Activated CD8-positive, alpha-beta memory T cell treated with anti-CD3 and anti-CD28 coated beads, Interleukin-2, amount 10 ng/mL, durations not matched to agents 7 days and 5 days (primary cell): ENCODE data around the gene FBXW5. TPM values are rescaled to one million over a fixed set of nuclear protein-coding genes. Genes with fewer than 3 reads are reported as not detected.

Experiments used
- ATAC-seq: fragments of 150-1000 bp; cut with Tn5 transposase; one replicate; pipeline ENCODE4 v1.10.0; 2021; ENCODE audit warnings: moderate library complexity
- CTCF ChIA-PET: fragments of 350-600 bp; sonication (Branson Sonifier 250); formaldehyde crosslinking; loops from one replicate; lab custom pipeline; 2021; ENCODE audit warnings: antibody characterized with exemption; lab: Charles Lee
- DNase-seq: peaks from one replicate; pipeline ENCODE4 v3.0.0-alpha.2; 2020
- H3K27ac Mint-ChIP-seq: one replicate; pipeline ENCODE4 v1.8.0; 2021; ENCODE audit warnings: mild to moderate bottlenecking, mixed read lengths
- H3K27me3 Mint-ChIP-seq: one replicate; pipeline ENCODE4 v1.8.0; 2021; ENCODE audit warnings: mixed read lengths
- H3K36me3 Mint-ChIP-seq: one replicate; pipeline ENCODE4 v1.8.0; 2021; ENCODE audit warnings: mild to moderate bottlenecking, mixed read lengths
- H3K4me1 Mint-ChIP-seq: one replicate; pipeline ENCODE4 v1.8.0; 2021; ENCODE audit warnings: mixed read lengths
- H3K4me3 Mint-ChIP-seq: one replicate; pipeline ENCODE4 v1.8.0; 2021; ENCODE audit warnings: mild to moderate bottlenecking, moderate library complexity, mixed read lengths
- H3K9me3 Mint-ChIP-seq: one replicate; pipeline ENCODE4 v1.8.0; 2022; ENCODE audit warnings: low read depth, mixed read lengths
- total RNA-seq, 2 experiments: library from RNA; stranded (reverse); gene quantifications; one replicate each; pipeline ENCODE4 v1.2.3, GENCODE V29; 2021

The FBXW5 gene
- total RNA-seq, 2 experiments from 2014 or later = 106 to 107 TPM

DNA sequence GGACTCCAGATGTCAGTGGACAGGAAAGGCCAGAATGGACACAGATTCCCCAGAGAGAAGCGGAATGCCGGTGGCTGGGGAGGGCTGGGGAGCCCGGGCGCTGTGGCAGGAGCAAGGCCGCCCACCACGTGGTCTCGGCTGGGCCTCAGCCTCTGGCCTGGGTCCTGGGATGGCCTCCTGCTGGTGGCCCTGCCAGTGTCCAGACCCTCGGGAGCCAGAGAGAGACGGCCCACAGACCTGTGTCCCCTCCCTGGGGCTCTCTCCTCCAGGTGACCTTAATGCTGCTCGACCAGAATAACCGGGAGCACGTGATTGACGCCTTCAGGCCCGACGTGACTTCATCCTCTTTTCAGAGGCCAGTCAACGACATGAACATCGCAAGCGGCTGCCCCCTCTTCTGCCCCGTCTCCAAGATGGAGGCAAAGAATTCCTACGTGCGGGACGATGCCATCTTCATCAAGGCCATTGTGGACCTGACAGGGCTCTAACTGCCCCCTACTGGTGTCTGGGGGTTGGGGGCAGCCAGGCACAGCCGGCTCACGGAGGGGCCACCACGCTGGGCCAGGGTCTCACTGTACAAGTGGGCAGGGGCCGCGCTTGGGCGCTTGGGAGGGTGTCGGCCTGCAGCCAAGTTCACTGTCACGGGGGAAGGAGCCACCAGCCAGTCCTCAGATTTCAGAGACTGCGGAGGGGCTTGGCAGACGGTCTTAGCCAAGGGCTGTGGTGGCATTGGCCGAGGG lies 19.0 kb downstream of the FBXW5 start:
- Mint-ChIP-seq H3K36me3 (peaks cover 32% of the 10 kb centered on the region), H3K27ac (no peak overlapping the region)

DNA sequence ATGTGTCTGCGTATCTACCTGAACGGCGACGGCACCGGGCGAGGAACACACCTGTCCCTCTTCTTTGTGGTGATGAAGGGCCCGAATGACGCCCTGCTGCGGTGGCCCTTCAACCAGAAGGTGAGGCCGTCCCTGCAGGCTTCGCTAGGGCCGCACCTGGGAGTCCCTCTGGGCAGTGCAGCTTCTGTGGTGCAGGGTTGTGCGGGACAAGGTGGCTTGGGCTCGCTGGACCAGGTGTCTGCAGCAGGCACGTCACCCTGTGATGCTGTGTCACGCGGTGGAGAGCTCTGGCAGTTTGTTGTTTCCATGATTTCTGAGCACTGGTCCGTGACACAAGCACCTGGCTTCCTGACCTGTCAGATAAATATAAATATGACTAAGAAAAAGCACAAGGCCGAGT lies 20.7 kb downstream of the FBXW5 start:
- H3K4me3 Mint-ChIP-seq = no peak overlapping the region
- H3K27ac Mint-ChIP-seq = no peak overlapping the region
- peaks cover 2% of the 10 kb centered on the region for H3K4me1 Mint-ChIP-seq
- no peaks in the 10 kb centered on the region for H3K9me3 Mint-ChIP-seq
- CTCF ChIA-PET = no interaction called here
- DNase-seq (no peak), ATAC-seq (no peak)
- peaks cover 39% of the 10 kb centered on the region for H3K36me3 Mint-ChIP-seq
- no peaks in the 10 kb centered on the region for H3K27me3 Mint-ChIP-seq

More for the DNA sequence above, 19.0 kb downstream of the FBXW5 start:
- H3K9me3 Mint-ChIP-seq = no peaks in the 10 kb centered on the region
- H3K4me3 Mint-ChIP-seq = no peak overlapping the region
- DNase-seq = no peak
- H3K27me3 Mint-ChIP-seq = no peaks in the 10 kb centered on the region
- CTCF ChIA-PET = interaction anchor here (0.7 to 1.6 kb wide), 5 partner anchors 19 to 142 kb away, joined by 3 to 5 read pairs (median 3); partner anchors contain the start of genes AJM1 and FBXW5
- ATAC-seq = peak; percentile 20
- H3K4me1 Mint-ChIP-seq = peaks cover 2% of the 10 kb centered on the region

DNA sequence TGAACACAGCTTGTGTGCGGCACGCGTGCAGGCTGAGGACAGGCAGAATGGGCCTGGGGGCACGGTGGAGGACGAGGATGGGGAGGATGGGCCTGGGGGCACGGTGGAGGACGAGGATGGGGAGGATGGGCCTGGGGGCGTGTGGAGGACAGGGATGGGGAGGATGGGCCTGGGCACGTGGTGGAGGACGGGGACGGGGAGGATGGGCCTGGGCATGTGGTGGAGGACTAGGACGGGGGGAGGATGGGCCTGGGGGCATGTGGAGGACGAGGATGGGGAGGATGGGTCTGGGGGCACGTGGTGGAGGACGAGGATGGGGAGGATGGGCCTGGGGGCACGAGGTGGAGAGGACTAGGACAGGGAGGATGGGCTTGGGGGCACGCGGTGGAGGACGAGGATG lies 22.0 kb downstream of the FBXW5 start:
- Mint-ChIP-seq H3K36me3 (peaks cover 39% of the 10 kb centered on the region), H3K9me3 (no peaks in the 10 kb centered on the region), H3K27ac (no peak overlapping the region), H3K27me3 (no peaks in the 10 kb centered on the region), H3K4me3 (no peak overlapping the region), H3K4me1 (peaks cover 2% of the 10 kb centered on the region)
- no peak for DNase-seq
- no peak for ATAC-seq
- CTCF ChIA-PET = no interaction called here

DNA sequence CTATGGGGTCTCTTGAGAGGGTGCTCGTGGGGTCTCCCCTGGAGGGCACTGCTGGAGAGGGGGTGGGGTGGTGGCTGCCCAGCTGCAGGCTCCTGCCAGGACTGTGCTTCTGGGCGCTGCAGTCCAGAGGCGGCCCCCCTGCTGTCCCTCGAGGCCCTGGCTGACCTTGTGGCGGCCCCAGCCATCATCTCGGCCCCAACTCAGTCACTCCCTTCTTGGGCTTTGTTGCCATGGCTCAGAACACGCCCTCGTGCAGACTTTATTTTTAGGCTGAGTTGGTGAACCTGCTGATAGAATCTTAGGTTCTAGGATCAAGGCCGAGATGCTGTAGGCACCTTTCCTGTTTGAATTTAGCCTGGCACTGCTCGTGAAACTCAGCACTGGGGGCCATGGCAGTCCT lies 22.8 kb downstream of the FBXW5 start:
- Mint-ChIP-seq H3K36me3 (peaks cover 45% of the 10 kb centered on the region), H3K4me3 (no peak overlapping the region), H3K9me3 (no peaks in the 10 kb centered on the region), H3K4me1 (peaks cover 5% of the 10 kb centered on the region), H3K27me3 (no peaks in the 10 kb centered on the region), H3K27ac (no peak overlapping the region)
- CTCF ChIA-PET = no interaction called here
- ATAC-seq = no peak
- DNase-seq = no peak

DNA sequence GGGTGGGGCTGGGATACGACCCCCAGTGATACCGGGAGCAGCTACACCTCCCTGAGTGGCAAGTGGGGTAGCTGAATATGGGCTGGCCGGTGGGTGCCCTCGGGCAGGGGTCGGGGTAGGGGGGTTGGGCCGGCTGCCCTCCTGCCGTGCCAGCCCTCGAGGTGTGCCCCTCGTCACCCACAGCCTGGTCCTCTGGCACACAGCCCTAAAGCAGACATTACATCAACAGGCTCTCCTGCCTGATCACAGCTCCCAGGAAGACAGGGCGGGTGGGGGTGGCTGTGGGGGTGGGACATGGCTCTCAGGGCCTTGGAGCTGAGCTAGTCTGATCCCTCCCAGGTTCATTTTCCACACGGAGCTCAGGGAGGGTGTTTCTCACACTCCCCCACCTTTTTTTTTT lies 23.2 kb downstream of the FBXW5 start:
- H3K4me1 Mint-ChIP-seq = peaks cover 3% of the 10 kb centered on the region
- no peaks in the 10 kb centered on the region for H3K27me3 Mint-ChIP-seq
- no peak overlapping the region for H3K4me3 Mint-ChIP-seq
- DNase-seq = no peak
- H3K36me3 Mint-ChIP-seq = peaks cover 46% of the 10 kb centered on the region
- ATAC-seq = no peak
- no peak overlapping the region for H3K27ac Mint-ChIP-seq
- no peaks in the 10 kb centered on the region for H3K9me3 Mint-ChIP-seq
- CTCF ChIA-PET = no interaction called here

DNA sequence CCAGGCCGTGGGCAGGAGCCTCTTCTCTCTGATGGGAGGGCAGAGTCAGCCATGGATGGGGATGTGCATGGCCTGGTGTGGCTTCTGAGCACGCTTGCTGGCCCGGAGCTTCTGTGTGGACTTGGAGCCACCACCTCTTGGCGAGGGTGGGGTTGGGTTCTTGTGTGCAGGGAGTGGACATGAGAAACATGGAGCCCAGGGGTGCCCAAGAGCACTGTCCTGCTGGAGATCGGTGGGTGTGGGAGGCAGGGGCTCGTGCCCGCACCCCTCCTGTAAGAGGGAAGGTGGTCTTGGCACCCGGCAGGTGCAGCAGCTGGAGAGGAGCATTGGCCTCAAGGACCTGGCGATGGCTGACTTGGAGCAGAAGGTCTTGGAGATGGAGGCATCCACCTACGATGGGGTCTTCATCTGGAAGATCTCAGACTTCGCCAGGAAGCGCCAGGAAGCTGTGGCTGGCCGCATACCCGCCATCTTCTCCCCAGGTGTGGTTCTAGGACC lies 23.8 kb downstream of the FBXW5 start:
- ATAC-seq (no peak), DNase-seq (no peak)
- CTCF ChIA-PET = no interaction called here
- no peaks in the 10 kb centered on the region for H3K27me3 Mint-ChIP-seq
- no peak overlapping the region for H3K27ac Mint-ChIP-seq
- H3K4me1 Mint-ChIP-seq = peaks cover 8% of the 10 kb centered on the region
- H3K36me3 Mint-ChIP-seq = peaks cover 48% of the 10 kb centered on the region
- no peaks in the 10 kb centered on the region for H3K9me3 Mint-ChIP-seq
- no peak overlapping the region for H3K4me3 Mint-ChIP-seq

DNA sequence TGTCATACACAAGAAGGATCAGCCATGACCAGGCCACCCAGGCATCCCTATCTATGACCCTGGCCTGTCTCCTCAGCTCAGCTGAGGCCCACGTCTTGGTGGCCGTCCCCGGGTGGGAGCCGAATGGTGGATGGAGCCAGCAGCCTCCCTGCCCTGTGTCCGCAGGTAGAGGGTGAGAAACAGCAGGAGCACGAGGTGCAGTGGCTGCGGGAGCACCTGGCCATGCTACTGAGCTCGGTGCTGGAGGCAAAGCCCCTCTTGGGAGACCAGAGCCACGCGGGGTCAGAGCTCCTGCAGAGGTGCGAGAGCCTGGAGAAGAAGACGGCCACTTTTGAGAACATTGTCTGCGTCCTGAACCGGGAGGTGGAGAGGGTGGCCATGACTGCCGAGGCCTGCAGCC lies 24.5 kb downstream of the FBXW5 start:
- Mint-ChIP-seq H3K4me1 (peaks cover 12% of the 10 kb centered on the region), H3K27ac (no peak overlapping the region), H3K4me3 (no peak overlapping the region), H3K36me3 (peaks cover 49% of the 10 kb centered on the region), H3K27me3 (no peaks in the 10 kb centered on the region), H3K9me3 (no peaks in the 10 kb centered on the region)
- DNase-seq (no peak), ATAC-seq (no peak)
- CTCF ChIA-PET = interaction anchor here (1.3 kb wide), 1 partner anchor 24 kb away, joined by 6 read pairs; the partner anchor contains the start of gene FBXW5

DNA sequence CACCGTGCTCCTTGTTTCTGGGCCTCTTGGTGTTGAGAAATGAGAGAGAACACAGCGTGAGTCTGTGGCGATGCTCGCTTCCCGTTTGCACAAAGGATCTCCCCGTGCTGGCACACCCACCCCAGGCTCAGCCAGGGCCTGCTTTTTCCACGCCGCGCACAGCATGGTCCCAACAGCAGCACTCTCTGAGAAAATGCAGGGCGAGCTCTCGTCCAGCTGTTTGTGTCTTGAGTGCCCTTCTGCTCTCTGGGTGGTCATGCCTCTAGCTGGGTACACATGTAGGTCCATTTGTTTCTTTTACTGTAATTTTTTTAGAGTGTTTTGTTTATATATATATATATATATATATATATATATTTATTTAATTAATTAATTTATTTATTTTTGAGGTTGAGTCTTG lies 26.6 kb downstream of the FBXW5 start:
- Mint-ChIP-seq H3K36me3 (peaks cover 50% of the 10 kb centered on the region), H3K27me3 (no peaks in the 10 kb centered on the region), H3K4me3 (no peak overlapping the region), H3K27ac (no peak overlapping the region), H3K4me1 (peaks cover 15% of the 10 kb centered on the region), H3K9me3 (no peaks in the 10 kb centered on the region)
- CTCF ChIA-PET = no interaction called here
- ATAC-seq = no peak
- DNase-seq = no peak

DNA sequence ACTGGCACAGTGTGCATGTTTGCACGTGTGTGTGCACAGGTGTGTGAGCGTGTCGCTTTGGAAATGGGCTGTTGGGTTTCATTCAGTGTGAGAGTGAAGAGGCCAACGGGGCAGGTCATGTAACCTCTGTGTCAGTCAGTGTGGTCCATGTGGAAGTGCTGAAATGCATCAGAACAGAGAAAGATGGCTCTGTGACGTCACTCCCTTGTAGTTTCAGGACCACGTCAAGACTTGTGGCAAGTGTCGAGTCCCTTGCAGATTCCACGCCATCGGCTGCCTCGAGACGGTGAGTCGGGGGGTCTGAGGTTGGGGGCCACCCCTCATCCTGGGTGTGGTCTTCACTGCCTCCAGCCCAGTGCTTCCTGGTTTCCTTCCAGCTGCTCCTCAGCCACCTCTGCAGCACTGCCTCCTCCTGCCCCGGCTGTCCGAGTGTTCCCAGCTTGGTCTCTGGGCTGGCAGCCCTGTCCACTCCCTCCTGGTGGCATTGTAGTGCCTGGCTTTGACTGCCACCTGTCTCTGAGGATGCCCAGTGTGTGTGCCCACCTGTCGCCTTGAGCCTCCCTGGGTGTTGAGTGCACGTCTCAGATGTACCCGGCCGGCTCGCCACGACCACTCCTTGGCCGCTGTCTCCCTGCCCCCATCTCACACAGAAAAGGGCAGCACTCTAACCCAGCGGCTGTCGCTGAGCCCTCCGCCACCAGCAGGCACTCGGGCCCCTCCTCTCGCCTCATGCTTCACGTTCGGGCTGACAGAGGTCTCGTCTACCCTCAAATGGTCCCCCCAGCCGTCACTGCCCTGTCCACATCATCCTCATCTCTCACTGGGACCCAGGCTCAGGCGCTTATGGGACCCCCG lies 28.0 kb downstream of the FBXW5 start:
- H3K9me3 Mint-ChIP-seq = no peaks in the 10 kb centered on the region
- CTCF ChIA-PET = no interaction called here
- H3K4me1 Mint-ChIP-seq = peaks cover 15% of the 10 kb centered on the region
- no peaks in the 10 kb centered on the region for H3K27me3 Mint-ChIP-seq
- H3K4me3 Mint-ChIP-seq = no peak overlapping the region
- ATAC-seq = no peak
- no peak for DNase-seq
- H3K27ac Mint-ChIP-seq = peak overlapping the region; percentile 25
- H3K36me3 Mint-ChIP-seq = peaks cover 47% of the 10 kb centered on the region

DNA sequence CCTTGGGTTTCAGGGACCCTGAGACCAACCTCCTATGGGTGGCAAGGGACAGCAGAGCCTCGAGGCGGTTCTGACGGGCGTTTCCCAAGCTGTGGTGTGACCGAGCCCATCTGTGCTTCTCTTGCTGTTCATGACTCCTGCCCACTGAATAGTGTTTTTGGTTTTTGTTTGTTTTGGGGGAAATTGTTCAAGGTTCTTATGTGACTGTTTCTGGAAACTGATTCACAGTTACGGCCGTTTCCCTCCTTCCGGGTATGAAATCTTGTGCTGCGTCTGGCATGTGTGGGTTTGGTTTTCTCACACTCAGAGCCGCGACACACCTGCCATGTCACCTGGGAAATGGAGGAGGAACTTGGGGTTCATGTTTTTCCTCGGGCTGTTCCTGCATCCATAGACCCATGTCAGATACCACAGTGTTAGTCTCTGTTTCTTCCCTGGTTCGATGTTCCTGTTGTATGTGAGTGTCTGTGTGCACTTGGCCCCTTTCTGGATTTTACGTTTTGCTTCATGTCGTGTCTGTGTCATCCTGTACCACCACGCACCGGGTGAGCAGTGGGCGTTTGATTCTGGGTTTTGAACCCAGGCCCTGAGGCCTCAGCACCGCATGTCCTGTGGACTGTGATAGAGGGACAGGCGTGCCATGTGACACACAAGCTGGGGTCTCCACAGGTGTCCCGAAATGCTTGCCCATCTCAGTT lies 28.8 kb downstream of the FBXW5 start:
- H3K27me3 Mint-ChIP-seq = no peaks in the 10 kb centered on the region
- no peak overlapping the region for H3K4me3 Mint-ChIP-seq
- ATAC-seq (no peak), DNase-seq (no peak)
- H3K36me3 Mint-ChIP-seq = peaks cover 47% of the 10 kb centered on the region
- CTCF ChIA-PET = interaction anchor here (1.4 kb wide), 1 partner anchor 122 kb away, joined by 3 read pairs; no protein-coding TSS in a partner anchor
- H3K27ac Mint-ChIP-seq = no peak overlapping the region
- peaks cover 15% of the 10 kb centered on the region for H3K4me1 Mint-ChIP-seq
- no peaks in the 10 kb centered on the region for H3K9me3 Mint-ChIP-seq

DNA sequence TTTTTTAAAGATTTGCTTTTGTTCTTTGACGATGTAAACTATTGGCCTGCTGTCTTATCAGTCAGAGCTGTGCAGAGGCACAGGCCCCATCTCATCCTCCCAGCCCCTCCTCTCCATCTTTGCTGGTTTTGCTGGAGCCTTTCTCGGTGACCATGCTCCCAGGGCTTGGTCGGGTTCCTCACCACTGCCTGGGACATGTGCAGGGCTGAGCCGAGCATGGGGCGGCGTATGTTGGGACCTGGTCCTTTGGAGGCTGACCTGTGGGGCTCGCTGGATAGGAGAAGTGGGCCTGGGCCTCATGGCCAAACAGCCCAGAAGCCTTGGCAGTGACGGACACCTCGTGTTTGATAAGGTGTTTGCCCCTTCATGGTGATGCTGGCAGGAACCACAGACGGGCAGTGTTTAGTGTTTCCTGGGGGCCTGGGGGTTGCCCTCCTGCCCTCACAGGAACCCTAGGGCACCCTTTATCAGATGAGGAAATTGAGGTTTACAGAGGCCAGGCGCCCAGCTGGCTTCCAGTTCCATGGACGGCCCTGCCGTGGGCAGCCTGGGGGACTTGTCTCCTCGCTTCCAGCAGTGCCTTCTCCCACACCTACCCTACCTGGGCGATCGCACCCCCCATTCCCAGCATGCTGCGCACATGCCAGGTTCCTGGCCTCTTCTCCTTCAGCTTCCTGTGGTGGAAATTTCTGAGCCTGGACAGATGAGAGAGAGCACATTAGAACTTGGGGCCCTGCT lies 30.7 kb downstream of the FBXW5 start:
- peaks cover 44% of the 10 kb centered on the region for H3K36me3 Mint-ChIP-seq
- DNase-seq (no peak), ATAC-seq (no peak)
- peaks cover 15% of the 10 kb centered on the region for H3K4me1 Mint-ChIP-seq
- H3K27ac Mint-ChIP-seq = peak overlapping the region; percentile 33
- CTCF ChIA-PET = interaction anchor here (1.5 kb wide), 1 partner anchor 13 kb away, joined by 6 read pairs; no protein-coding TSS in a partner anchor
- no peaks in the 10 kb centered on the region for H3K27me3 Mint-ChIP-seq
- no peaks in the 10 kb centered on the region for H3K9me3 Mint-ChIP-seq
- H3K4me3 Mint-ChIP-seq = no peak overlapping the region

DNA sequence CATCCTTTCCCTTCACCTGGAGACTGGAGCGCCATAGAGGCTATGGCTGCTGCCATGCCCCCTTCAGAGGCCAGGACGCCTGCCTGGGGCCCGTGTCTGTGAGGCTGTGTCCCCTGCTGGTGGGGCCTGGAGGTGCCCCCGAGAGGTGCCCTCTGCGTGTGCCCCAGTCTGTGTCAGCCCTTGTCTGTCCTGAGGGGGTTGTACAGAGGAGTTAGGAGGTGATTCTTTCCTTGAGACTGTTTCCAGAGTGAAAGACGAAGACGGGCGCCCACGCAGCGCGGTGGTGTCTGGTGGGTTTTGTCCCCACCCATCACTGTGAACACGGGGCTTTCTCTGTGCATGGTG lies 33.7 kb downstream of the FBXW5 start:
- no peak for ATAC-seq
- CTCF ChIA-PET = interaction anchor here (0.7 to 1.3 kb wide), 2 partner anchors 67 to 136 kb away, joined by 3 read pairs; no protein-coding TSS in a partner anchor
- Mint-ChIP-seq H3K27ac (peak overlapping the region; percentile 46), H3K4me3 (no peak overlapping the region), H3K36me3 (peaks cover 47% of the 10 kb centered on the region), H3K27me3 (no peaks in the 10 kb centered on the region), H3K4me1 (peaks cover 8% of the 10 kb centered on the region), H3K9me3 (no peaks in the 10 kb centered on the region)
- DNase-seq = no peak
